ENCODE results near the gene NUMBL.

DNA sequence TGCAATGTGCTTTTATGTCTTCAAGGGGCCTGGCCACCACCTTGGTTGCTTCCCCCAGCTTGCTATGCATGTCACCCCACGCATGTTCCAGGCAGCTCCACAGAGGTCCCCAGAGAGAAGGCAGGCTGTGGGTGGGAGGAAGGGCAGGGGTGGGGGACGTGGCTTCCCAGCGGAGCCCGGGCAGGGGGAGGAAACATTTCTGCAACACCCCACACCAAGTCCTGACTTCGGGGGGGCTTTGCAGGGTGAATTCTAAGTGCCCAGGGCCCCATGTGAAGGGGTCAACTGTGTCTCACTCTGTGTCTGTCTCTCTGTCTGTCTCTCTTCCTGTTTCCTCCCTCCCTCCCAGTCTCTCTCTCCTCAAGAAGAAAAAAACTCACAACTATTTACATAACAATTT, 49.7 kb downstream of the NUMBL start:
- TF ChIP-seq, protein P1, sequence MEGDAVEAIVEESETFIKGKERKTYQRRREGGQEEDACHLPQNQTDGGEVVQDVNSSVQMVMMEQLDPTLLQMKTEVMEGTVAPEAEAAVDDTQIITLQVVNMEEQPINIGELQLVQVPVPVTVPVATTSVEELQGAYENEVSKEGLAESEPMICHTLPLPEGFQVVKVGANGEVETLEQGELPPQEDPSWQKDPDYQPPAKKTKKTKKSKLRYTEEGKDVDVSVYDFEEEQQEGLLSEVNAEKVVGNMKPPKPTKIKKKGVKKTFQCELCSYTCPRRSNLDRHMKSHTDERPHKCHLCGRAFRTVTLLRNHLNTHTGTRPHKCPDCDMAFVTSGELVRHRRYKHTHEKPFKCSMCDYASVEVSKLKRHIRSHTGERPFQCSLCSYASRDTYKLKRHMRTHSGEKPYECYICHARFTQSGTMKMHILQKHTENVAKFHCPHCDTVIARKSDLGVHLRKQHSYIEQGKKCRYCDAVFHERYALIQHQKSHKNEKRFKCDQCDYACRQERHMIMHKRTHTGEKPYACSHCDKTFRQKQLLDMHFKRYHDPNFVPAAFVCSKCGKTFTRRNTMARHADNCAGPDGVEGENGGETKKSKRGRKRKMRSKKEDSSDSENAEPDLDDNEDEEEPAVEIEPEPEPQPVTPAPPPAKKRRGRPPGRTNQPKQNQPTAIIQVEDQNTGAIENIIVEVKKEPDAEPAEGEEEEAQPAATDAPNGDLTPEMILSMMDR (IDR thresholded peaks at IDR 0.05; ENCODE audit: insufficient read depth, low read length) = no peak
- TF ChIP-seq, protein P2, sequence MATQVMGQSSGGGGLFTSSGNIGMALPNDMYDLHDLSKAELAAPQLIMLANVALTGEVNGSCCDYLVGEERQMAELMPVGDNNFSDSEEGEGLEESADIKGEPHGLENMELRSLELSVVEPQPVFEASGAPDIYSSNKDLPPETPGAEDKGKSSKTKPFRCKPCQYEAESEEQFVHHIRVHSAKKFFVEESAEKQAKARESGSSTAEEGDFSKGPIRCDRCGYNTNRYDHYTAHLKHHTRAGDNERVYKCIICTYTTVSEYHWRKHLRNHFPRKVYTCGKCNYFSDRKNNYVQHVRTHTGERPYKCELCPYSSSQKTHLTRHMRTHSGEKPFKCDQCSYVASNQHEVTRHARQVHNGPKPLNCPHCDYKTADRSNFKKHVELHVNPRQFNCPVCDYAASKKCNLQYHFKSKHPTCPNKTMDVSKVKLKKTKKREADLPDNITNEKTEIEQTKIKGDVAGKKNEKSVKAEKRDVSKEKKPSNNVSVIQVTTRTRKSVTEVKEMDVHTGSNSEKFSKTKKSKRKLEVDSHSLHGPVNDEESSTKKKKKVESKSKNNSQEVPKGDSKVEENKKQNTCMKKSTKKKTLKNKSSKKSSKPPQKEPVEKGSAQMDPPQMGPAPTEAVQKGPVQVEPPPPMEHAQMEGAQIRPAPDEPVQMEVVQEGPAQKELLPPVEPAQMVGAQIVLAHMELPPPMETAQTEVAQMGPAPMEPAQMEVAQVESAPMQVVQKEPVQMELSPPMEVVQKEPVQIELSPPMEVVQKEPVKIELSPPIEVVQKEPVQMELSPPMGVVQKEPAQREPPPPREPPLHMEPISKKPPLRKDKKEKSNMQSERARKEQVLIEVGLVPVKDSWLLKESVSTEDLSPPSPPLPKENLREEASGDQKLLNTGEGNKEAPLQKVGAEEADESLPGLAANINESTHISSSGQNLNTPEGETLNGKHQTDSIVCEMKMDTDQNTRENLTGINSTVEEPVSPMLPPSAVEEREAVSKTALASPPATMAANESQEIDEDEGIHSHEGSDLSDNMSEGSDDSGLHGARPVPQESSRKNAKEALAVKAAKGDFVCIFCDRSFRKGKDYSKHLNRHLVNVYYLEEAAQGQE (IDR thresholded peaks at IDR 0.05; ENCODE audit: insufficient replicate concordance, low read depth) = no peak
